GM13976 (cell line): ENCODE results near the gene SH3BGRL3.
"Not testable (repeated sequence)": the region's sequence is repeated elsewhere in the genome, so short reads cannot be mapped to it uniquely, and the experiment has no call there.

Experiments
- DNase-seq: peaks from one replicate; pipeline ENCODE4 v3.0.0; 2012; ENCODE audit warnings: low spot score
- in situ Hi-C: fragments of 300-500 bp; cut with MboI; formaldehyde crosslinking; loops from one replicate; pipeline ENCODE4 v1.12.0; 2022; ENCODE audit warnings: low sequenced_read_pairs, mixed read lengths, inconsistent platforms; ENCODE audit not compliant: unreplicated experiment
- TF ChIP-seq, protein P1 (sequence below): IDR thresholded peaks from 2 replicates; pipeline ENCODE4 v1.5.1; 2012; ENCODE audit warnings: borderline replicate concordance, mild to moderate bottlenecking; ENCODE audit not compliant: insufficient read depth; ENCODE audit errors: extremely low read depth, missing control alignments, control extremely low read depth

SH3BGRL3 gene

DNA sequence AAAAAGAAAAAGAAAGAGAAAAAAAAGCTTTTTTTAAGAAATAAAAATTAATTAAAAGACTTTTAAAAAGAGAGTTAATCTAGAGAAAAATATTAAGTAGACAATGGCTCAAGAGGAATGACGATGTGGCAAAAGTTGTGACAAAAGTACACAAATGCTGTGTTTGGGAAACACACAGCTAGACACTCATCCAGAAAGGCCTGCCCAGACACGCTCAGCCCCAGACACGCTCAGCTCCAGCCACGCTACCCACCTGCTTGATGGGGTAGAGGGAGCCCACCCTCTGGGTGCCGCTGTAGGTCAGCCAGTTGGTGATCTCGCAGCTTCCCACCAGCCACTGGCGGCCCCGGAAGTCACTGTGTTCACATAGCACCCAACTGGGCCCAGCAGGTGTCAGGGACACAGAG lies 48.1 kb downstream of the SH3BGRL3 start:
- in situ Hi-C loops: no loop called here
- no peak for DNase-seq

DNA sequence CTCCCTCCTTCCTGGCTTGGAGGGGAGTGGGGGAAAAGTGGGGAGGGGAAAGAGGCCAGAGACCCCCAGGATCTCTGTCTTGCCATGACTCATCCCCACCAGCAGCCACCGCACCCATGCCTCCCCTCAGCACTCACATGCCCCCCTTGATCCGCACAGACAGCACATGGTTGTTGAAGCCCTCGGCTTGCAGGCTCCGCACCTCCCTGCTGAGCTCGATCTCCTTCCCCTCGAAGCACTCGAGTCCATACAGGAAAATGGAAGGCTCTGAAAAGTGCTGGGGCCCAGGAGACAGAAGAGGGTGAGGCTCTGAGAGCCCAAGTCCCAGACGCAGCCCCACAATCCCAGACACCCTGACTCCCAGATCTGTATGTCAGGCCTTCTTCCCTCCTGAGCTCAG lies 48.7 kb downstream of the SH3BGRL3 start:
- DNase-seq: no peak
- in situ Hi-C loops: no loop called here
- TF ChIP-seq, protein P1, sequence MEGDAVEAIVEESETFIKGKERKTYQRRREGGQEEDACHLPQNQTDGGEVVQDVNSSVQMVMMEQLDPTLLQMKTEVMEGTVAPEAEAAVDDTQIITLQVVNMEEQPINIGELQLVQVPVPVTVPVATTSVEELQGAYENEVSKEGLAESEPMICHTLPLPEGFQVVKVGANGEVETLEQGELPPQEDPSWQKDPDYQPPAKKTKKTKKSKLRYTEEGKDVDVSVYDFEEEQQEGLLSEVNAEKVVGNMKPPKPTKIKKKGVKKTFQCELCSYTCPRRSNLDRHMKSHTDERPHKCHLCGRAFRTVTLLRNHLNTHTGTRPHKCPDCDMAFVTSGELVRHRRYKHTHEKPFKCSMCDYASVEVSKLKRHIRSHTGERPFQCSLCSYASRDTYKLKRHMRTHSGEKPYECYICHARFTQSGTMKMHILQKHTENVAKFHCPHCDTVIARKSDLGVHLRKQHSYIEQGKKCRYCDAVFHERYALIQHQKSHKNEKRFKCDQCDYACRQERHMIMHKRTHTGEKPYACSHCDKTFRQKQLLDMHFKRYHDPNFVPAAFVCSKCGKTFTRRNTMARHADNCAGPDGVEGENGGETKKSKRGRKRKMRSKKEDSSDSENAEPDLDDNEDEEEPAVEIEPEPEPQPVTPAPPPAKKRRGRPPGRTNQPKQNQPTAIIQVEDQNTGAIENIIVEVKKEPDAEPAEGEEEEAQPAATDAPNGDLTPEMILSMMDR: no peak

More for the DNA sequence above, 48.1 kb downstream of the SH3BGRL3 start:
- TF ChIP-seq, protein P1: no peak

DNA sequence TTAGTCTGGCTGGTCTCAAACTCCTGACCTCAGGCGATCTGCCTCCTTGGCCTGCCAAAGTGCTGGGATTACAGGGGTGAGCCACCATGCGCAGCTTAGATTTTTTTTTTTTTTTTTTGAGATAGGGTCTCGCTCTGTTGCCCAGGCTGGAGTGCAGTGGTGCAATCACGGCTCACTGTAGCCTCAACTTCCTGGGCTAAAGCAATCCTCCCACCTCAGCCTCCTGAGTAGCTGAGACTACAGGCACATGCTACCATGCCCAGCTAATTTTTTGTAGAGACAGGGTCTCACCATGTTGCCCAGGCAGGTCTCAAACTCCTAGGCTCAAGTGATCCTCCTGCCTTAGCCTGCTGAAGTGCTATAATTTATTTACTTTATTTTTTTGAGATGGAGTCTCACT lies 49.5 kb downstream of the SH3BGRL3 start:
- in situ Hi-C loops: not testable (repeated sequence)

DNA sequence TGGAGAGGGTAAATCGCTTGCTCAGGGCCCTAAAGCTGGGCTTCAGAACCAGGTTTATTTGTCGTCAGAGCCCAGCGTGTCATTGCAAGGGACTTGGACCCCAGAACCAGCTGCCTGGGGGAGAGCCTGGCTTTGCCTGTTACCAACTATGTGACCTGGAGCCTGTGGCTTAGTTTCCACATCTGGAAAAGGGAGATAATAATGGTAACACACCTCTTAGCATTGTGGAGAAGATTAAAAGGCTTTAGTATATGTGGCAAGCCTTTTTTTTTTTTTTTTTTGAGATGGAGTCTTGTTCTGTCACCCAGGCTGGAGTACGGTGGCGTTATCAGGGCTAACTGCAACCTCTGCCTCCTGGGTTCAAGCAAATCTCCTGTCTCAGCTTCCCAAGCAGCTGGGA lies 50.4 kb downstream of the SH3BGRL3 start:
- DNase-seq: no peak
- TF ChIP-seq, protein P1: no peak
- in situ Hi-C loops: no loop called here

More for the DNA sequence above, 49.5 kb downstream of the SH3BGRL3 start:
- not testable (repeated sequence) for DNase-seq
